ENCODE data around the gene AKR1C4. TPM values are rescaled to one million over a fixed set of nuclear protein-coding genes. Genes with fewer than 3 reads are reported as not detected.

Gene AKR1C4
- total and polyA plus RNA-seq, 2 of the 8 experiments (the other 6 are each of a cell fraction or from before 2014, with no cell fraction given), result not detected

GRCh38 chr10:5266804-5267203 lies 70.2 kb downstream of the AKR1C4 start (continued):
- TF ChIP-seq CTCF (IDR thresholded peaks at IDR 0.05; ENCODE audit: control extremely low read depth in 1 of 3, insufficient read depth in 1 of 3, low read depth in 1 of 3, low read length in 3 of 3), result no peak
- TF ChIP-seq RXRA (IDR thresholded peaks at IDR 0.05; ENCODE audit: insufficient read depth, low read depth, low read length), result no peak
- no peak for TF ChIP-seq SP2 (IDR thresholded peaks at IDR 0.05; ENCODE audit: low read length)

Measured in H1 (cell line).